ENCODE results near the gene MYO15B. TPM values are rescaled to one million over a fixed set of nuclear protein-coding genes. Genes with fewer than 3 reads are reported as not detected.

Gene MYO15B
- total and polyA plus RNA-seq, 2 of the 13 experiments (the other 11 are each of a cell fraction or from before 2014, with no cell fraction given) = 2.8 to 8.1 TPM

DNA sequence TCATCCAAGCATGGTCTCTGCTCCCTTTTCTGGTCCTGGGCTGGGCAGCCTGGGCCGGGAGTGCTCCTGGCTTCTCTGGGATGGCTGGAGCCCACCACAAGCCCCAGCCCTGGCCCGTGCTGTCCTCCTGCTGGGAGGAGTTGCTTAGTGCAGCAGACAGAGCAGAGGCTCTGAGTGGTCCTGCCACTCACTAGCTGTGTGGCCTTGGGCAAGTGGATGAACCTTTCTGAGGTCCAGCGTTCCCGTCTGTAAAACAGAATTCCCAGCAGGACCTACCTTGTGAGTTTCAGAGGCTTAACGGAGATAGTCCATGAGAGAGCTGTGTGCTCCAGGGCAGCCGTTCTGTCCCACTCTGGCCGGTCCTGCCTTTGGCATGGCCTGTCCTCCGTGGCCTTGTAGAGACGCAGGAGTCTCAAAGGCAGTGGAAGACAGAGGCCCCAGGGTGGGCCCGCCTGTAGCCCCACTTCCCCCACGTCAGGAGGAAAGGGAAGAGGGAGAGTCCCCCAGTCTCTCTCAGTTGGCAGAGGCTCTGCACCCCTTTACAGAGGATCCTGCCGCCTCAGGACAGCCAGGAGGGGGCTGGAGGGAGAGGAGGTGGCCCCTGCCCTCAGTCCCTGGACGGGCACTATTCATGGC lies 7.8 kb downstream of the MYO15B start (continued):
- TF ChIP-seq SKI (IDR thresholded peaks at IDR 0.05; ENCODE audit: partially characterized antibody) (no peak), ZNF496 (CRISPR knock-in tag; IDR thresholded peaks at IDR 0.05; ENCODE audit: insufficient replicate concordance) (no peak)

GRCh38 chr17:75595920-75596313 lies 8.3 kb downstream of the MYO15B start:
- Histone ChIP-seq H4K20me1 (ENCODE audit: insufficient read depth, low read length) (no peaks in the 10 kb centered on the region), H3K4me3 (replicated peaks in 1 of 3; ENCODE audit: insufficient read depth in 1 of 3, low read depth in 2 of 3, low read length in 3 of 3) (no peak overlapping the region), H3K9ac (ENCODE audit: insufficient read depth, low read depth, low read length) (no peak overlapping the region), H3K36me3 (replicated peaks in 1 of 2; ENCODE audit: control insufficient read depth in 1 of 2, insufficient read depth in 2 of 2, low read length in 2 of 2) (no peaks in the 10 kb centered on the region), H2AFZ (ENCODE audit: low read length) (no peak overlapping the region), H3K79me2 (ENCODE audit: insufficient read depth, low read length) (no peaks in the 10 kb centered on the region), H3K27me3 (ENCODE audit: control insufficient read depth in 1 of 2, insufficient read depth in 2 of 2, low read length in 2 of 2) (peaks cover 22 to 42% of the 10 kb centered on the region in 2 experiments), H3K4me1 (ENCODE audit: insufficient read depth, low read length) (peaks cover 10% of the 10 kb centered on the region), H3K9me3 (ENCODE audit: low read length) (no peaks in the 10 kb centered on the region), H3K4me2 (ENCODE audit: low read depth, low read length) (no peak overlapping the region), H3K27ac (ENCODE audit: extremely low read length, insufficient read depth, low read length) (no peak overlapping the region)
- FAIRE-seq (no peak), DNase-seq (ENCODE audit: low spot score) (no peak), ATAC-seq (no peak)
- WGBS (ENCODE audit: low lambda C conversion rate) = 42% methylated on average over 5 of the region's 6 CpGs
- in situ Hi-C loops (cut with HindIII; ENCODE audit: extremely low pct_ligation_motif_present, low pct_unique_long_range_greater_than_20kb) = loop anchor here (10.0 kb wide), 1 partner anchor 171 kb away; no protein-coding TSS in a partner anchor
- ChIA-PET POLR2A (no interaction called here), CTCF (ENCODE audit: low intra/inter-chr PET ratio, low total read pairs) (no interaction called here)
- BruUV-seq (replicated peaks) = no TSS peak
- TF ChIP-seq, protein P1, sequence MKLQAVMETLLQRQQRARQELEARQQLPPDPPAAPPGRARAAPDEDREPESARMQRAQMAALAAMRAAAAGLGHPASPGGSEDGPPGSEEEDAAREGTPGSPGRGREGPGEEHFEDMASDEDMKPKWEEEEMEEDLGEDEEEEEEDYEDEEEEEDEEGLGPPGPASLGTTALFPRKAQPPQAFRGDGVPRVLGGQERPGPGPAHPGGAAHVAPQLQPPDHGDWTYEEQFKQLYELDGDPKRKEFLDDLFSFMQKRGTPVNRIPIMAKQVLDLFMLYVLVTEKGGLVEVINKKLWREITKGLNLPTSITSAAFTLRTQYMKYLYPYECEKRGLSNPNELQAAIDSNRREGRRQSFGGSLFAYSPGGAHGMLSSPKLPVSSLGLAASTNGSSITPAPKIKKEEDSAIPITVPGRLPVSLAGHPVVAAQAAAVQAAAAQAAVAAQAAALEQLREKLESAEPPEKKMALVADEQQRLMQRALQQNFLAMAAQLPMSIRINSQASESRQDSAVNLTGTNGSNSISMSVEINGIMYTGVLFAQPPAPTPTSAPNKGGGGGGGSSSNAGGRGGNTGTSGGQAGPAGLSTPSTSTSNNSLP (IDR thresholded peaks at IDR 0.05; ENCODE audit: low read depth, low read length) = no peak
- TF ChIP-seq, protein P2, sequence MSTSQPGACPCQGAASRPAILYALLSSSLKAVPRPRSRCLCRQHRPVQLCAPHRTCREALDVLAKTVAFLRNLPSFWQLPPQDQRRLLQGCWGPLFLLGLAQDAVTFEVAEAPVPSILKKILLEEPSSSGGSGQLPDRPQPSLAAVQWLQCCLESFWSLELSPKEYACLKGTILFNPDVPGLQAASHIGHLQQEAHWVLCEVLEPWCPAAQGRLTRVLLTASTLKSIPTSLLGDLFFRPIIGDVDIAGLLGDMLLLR (CRISPR knock-in tag; IDR thresholded peaks at IDR 0.05) = no peak
- TF ChIP-seq HNRNPLL (IDR thresholded peaks at IDR 0.05; ENCODE audit: low read depth, low read length, poor library complexity, severe bottlenecking) (no peak), ZFP36 (IDR thresholded peaks at IDR 0.05; ENCODE audit: borderline replicate concordance, low read depth, low read length, partially characterized antibody) (peak; percentile 77), GFI1 (CRISPR knock-in tag; IDR thresholded peaks at IDR 0.05; ENCODE audit: borderline replicate concordance) (no peak), ZNF605 (CRISPR knock-in tag; IDR thresholded peaks at IDR 0.05) (no peak), ZSCAN21 (CRISPR knock-in tag; IDR thresholded peaks at IDR 0.05; ENCODE audit: borderline replicate concordance) (no peak)
- intact Hi-C loops (cut with micrococcal nuclease; ENCODE audit: unreplicated experiment) = no loop called here

Data from HepG2 (cell line).